GM19240 (cell line): Measurements from ENCODE around the gene POLR1E.

ENCODE experiments used
- DNase-seq: peaks from one replicate; pipeline ENCODE4 v3.0.0; 2011; ENCODE audit warnings: low spot score; ENCODE audit not compliant: insufficient read length

POLR1E gene

DNA sequence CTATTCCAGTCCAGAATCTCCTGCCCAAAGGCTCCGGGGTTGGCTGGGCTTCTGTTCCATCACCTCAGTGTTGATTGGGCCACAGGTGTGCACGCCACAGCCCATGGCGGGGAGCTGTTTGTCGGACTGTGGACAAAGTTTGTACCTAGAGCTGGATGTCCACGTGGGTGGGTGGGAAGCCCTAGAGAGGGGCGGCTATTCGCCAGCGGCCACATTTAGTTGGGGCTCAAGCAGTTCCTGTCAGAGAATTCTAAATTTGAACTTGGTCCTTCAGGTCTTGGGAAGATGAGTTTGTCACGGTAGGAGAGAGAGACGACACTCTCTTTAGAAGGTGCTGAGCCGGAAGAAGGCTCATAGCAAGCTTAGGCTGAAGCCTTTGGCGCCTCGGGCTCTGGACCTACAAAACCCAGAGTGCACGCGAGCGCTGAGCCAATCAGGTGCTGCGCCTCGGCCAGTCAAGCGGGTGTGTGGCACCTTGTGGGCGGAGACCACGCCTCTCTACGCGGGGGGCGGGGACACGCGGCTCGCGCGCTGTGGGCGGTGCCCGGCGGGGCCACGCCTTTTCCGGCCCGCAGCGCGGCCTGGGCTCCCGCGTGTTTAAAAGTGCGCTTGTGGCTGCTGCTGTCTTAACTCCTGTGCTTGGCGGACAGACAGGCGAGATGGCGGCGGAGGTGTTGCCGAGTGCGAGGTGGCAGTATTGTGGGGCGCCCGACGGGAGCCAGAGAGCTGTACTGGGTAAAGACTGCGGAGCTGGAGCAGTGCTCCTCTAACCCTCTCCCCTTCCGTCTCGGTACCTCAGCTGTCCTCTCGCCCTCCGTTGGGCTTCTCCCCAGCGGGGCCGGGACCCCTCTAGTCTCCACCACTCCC, at the start of gene POLR1E:
TSS of gene POLR1E (plus strand) at position 560 of the 867 bp plus-strand sequence. CDS start at position 660, 100 bp downstream.
- DNase-seq: peak; percentile 98

DNA sequence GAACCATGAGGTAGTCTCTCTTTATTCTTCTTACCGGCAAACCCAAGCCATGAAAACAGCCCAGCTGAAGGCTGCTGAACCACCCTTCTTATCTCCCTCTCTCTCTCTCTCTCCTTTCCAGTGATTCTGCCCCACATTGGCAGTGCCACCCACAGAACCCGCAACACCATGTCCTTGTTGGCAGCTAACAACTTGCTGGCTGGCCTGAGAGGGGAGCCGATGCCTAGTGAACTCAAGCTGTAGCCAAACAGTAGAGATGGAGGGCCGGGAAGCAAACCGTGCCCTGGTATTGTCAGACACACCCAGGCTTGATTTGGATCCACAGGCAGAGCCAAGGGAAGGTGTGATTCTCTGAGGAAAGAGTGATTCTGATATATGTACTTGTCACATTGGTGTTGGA, 49.2 kb upstream of the POLR1E start:
- DNase-seq: no peak

- DNase-seq: no peak
Observed at GRCh38 chr9:37437010-37437409, 48.7 kb upstream of the POLR1E start.

GRCh38 chr9:37437621-37438020, 48.1 kb upstream of the POLR1E start:
- DNase-seq: no peak

DNA sequence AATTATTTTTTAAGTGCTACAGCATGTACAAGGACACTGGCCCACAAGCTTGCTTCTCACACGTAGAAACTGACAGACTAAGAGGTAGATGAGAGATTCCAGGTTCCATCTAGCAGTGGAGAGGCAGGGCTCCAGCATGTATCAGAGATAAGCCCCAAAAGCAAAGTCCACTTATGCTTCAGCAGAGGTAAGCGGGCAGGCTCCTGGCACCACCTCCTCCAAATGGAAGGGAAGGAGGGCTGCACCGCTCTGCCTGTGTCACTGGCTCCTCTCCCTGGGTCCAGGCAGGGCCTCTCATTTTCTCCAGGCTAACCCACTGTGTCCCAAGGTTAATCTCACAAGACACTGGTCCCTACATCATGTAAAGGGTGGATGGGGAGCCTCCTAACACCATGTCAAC, 47.4 kb upstream of the POLR1E start:
- DNase-seq: no peak

GRCh38 chr9:37441776-37442370, 43.9 kb upstream of the POLR1E start:
- no peak for DNase-seq

DNA sequence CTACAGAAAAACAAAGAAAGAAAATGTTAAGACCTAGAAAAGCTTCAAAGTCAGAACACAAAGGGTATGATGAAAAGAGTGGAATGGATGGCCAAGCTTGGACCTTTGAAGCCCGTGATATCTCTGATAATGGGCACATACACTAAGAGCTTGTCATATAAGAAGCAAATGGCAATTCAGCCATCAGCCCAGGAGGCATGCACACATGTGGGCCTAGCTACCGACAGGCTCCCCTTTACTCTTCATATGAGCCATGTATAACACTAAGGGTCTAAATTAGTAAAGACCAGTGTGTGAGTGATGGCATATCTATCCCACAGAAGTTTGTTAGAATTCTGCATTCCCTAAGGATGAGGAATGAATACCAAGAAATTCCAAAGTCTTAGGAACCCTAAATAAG, 43.2 kb upstream of the POLR1E start:
- DNase-seq: no peak

- no peak for DNase-seq
Observed at GRCh38 chr9:37443566-37443965, 42.2 kb upstream of the POLR1E start.

GRCh38 chr9:37444890-37445289, 40.9 kb upstream of the POLR1E start:
- DNase-seq: no peak

DNA sequence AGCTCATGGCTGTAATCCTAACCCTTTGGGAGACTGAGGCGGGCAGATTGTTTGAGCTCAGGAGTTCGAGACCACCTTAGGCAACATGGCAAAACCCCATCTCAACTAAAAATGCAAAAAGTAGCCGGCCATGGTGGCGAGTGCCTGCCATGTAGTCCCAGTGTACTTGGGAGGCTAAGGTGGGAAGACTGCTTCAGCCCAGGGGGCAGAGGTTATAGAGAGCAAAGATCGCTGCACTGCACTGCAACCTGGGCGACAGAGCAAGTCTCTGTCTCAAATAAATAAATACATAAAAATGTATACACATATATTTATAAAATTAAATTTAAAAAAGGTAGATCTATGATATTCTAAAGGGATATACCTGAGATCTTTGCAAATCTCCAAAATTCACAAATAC, 39.9 kb upstream of the POLR1E start:
- DNase-seq: no peak

GRCh38 chr9:37446401-37446800, 39.3 kb upstream of the POLR1E start:
- DNase-seq: no peak

- DNase-seq: no peak
Observed at GRCh38 chr9:37447111-37447510, 38.6 kb upstream of the POLR1E start.

DNA sequence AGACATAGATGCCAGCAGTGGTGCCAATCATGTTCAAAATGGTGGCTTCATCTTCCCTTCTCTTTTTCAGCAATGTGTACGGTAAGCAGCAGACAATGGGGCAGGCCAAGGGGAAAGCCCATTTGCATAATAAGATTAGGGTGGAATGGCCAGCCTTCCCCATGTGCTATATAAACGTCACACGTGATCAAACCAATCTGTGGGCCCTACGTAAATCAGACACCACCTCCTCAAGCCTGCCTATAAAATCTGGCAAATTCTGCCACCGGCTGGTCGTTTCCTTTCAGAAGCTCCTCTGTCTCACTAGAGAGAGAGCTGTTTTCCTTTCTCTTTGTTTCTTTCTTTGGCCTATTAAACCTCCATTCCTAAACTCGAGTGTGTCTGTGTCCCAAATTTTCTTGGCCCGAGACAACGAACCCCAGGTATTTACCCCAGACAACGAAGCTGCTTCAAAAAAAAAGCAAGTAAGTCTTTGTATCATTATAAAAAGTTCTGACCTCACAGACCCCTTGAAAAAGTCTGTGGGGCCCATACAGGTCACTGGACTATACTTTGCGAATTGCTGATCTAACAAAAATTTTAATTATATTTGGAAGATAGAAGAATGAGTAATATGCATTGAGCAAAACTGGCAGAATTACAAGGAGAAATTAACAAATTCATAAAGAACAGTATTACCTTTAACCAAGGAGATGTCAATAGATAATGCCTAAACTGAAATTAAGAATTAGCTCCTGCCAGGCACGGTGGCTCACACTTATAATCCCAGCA, 35.7 kb upstream of the POLR1E start:
- no peak for DNase-seq

GRCh38 chr9:37451628-37452027, 34.1 kb upstream of the POLR1E start:
- DNase-seq: no peak

GRCh38 chr9:37452611-37453010, 33.1 kb upstream of the POLR1E start:
- DNase-seq: no peak

- no peak for DNase-seq
Observed at GRCh38 chr9:37453827-37454226, 31.9 kb upstream of the POLR1E start.

- DNase-seq: no peak
Observed at GRCh38 chr9:37454238-37454637, 31.5 kb upstream of the POLR1E start.

- no peak for DNase-seq
Observed at GRCh38 chr9:37455884-37456647, 29.7 kb upstream of the POLR1E start.

GRCh38 chr9:37456817-37457216, 28.9 kb upstream of the POLR1E start:
- DNase-seq: no peak

DNA sequence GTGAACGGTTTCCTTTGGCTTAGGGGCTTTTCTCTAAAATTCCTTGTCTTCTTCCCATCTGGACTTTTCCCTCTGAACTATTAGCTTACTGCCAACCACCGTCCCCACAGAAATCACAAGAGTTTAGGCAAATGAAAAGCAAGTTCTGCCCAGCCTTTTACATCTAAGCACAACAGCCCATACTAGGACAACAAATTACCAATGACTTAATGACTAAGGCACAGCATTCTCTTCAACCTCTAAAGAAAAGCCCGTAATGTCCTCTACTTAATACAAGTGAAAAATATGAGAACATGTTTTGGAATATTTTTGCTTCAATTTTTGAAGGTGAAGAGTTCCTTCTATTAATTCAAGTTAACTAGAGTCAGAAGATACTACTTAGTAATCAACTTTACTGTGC, 21.7 kb upstream of the POLR1E start:
- DNase-seq: no peak

GRCh38 chr9:37464426-37465248, 21.1 kb upstream of the POLR1E start:
- no peak for DNase-seq
